Esophagus muscularis mucosa (tissue), 4 donors: ENCODE results near the gene PLAC8L1. TPM values are rescaled to one million over a fixed set of nuclear protein-coding genes. Genes with fewer than 3 reads are reported as not detected.
"Not testable (repeated sequence)": the region's sequence is repeated elsewhere in the genome, so short reads cannot be mapped to it uniquely, and the experiment has no call there.

Experiments used
- DNase-seq: peaks from one replicate; pipeline ENCODE4 v3.0.0-alpha.2; 2017; ENCODE audit errors: extremely low spot score
- H3K27ac ChIP-seq, 4 donors: fragments of 200-600 bp; sonication (generic); replicated peaks in 1 of 4; 1 replicate in 3 of 4; 2 replicates in 1 of 4; pipeline ENCODE4 v1.5.1; 2016 to 2019; ENCODE audit warnings: mild to moderate bottlenecking in 1 of 4
- H3K27me3 ChIP-seq, 4 donors: fragments of 200-600 bp; sonication (generic); one replicate each; pipeline versions ENCODE4 v1.5.1 to v1.6.0; 2016 to 2019
- H3K36me3 ChIP-seq, 4 donors: fragments of 200-600 bp; sonication (generic); one replicate each; pipeline ENCODE4 v1.5.1; 2016 to 2019
- H3K4me1 ChIP-seq, 4 donors: fragments of 200-600 bp; sonication (generic); one replicate each; pipeline ENCODE4 v1.5.1; 2016 to 2019
- H3K4me3 ChIP-seq, 4 donors: fragments of 200-600 bp; sonication (generic); 1 replicate in 2 of 4; 2 replicates in 2 of 4; pipeline ENCODE4 v1.5.1; 2016 to 2019; ENCODE audit warnings: mild to moderate bottlenecking in 4 of 4, moderate library complexity in 1 of 4
- H3K9me3 ChIP-seq, 4 donors: fragments of 200-600 bp; sonication (generic); 1 replicate in 3 of 4; 2 replicates in 1 of 4; pipeline ENCODE4 v1.5.1; 2016 to 2019
- EP300 ChIP-seq: sonication (generic); formaldehyde crosslinking; IDR thresholded peaks from one replicate; pipeline ENCODE4 v1.6.1; 2017; ENCODE audit warnings: antibody characterized with exemption
- POLR2A ChIP-seq: fragments of 450-650 bp; IDR thresholded peaks from one replicate; pipeline ENCODE4 v1.6.1; 2017; ENCODE audit warnings: antibody characterized with exemption, moderate library complexity, mild to moderate bottlenecking, low read depth
- POLR2AphosphoS5 ChIP-seq, 2 donors: sonication (generic); formaldehyde crosslinking; IDR thresholded peaks; one replicate each; pipeline ENCODE4 v1.6.1; 2017; ENCODE audit warnings: antibody characterized with exemption in 2 of 2
- WGBS: methylation state at CpG from one replicate; pipeline ENCODE4 v1.1.5; 2018; 5-methylcytosine and 5-hydroxymethylcytosine counted together
- intact Hi-C: fragments of 100-400 bp; cut with DNase I; formaldehyde crosslinking; loops from one replicate; pipeline ENCODE4 v1.15.1; 2023
- total RNA-seq, 4 donors: library from RNA; depleted of rRNA; stranded (reverse); fragments of >200 nt; gene quantifications; one replicate each; pipeline versions ENCODE4 v1.1.0 to v1.2.1, GENCODE V29; 2016
- TF ChIP-seq, protein P1 (sequence below), 3 experiments: fragments of 200-600 bp in 2 of 3; fragments of 450-650 bp in 1 of 3; sonication (generic) in 2 of 3; IDR thresholded peaks; one replicate each; pipeline ENCODE4 v1.5.1; 2017 to 2019; ENCODE audit warnings: antibody characterized with exemption in 3 of 3, mild to moderate bottlenecking in 2 of 3, moderate library complexity in 1 of 3

Gene PLAC8L1
- total RNA-seq, 4 donors from 2014 or later = not detected

DNA sequence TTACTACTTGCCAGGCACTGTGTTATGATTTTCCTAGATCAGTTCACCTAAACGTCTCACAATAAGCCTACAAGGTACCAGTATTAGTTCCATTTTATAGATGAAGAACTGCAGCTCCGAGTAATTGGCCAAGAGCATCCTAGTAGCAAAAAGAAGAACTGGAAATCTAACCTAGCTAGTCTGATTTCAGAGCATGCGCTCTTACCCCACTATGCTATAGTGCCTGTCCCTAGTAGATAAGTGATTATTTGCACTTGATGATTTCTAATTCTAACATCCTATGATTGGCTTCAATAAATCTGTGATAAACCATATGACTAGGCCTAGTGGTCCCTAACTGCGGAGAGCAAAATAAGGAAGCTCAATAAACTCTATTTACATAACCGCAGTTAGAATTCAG, 7.1 kb upstream of the PLAC8L1 start:
- WGBS = 92% methylated on average over 5 of the region's 5 CpGs
- Histone ChIP-seq H3K36me3 (peaks cover 17 to 44% (median 35%) of the 10 kb centered on the region in 4 donors), H3K4me1 (no peaks in the 10 kb centered on the region), H3K4me3 (no peak overlapping the region), H3K9me3 (no peaks in the 10 kb centered on the region), H3K27me3 (no peaks in the 10 kb centered on the region), H3K27ac (no peak overlapping the region)
- TF ChIP-seq EP300 = no peak
- TF ChIP-seq POLR2AphosphoS5 (IDR thresholded peaks at IDR 0.05) = no peak
- DNase-seq = no peak
- intact Hi-C loops = no loop called here

DNA sequence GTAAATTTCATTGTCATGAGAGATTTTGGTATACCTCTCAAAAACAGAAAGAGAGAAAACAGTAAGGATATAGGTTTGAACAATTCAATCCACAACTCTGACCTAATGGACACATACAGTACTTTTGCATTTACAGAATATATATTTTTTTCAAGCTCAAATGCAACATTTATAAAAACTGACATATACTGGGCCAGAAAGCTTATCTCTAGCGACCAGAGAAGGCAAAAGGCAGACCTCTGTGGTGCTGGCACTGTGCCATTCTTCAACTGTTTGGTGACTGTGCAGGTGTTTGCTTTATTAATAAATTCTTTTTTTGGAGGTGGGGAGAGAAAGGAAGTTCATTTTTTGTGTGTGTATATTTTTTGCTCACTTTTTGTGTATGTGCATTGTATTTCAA, 6.0 kb upstream of the PLAC8L1 start:
- no peak for DNase-seq
- no peak overlapping the region for H3K27ac ChIP-seq
- no peaks in the 10 kb centered on the region for H3K9me3 ChIP-seq
- H3K4me3 ChIP-seq = no peak overlapping the region
- intact Hi-C loops = no loop called here
- 67% methylated on average over 1 of the region's 1 CpG for WGBS
- no peaks in the 10 kb centered on the region for H3K27me3 ChIP-seq
- peaks cover 17 to 39% (median 30%) of the 10 kb centered on the region in 4 donors for H3K36me3 ChIP-seq
- TF ChIP-seq EP300 (no peak), POLR2A (no peak), POLR2AphosphoS5 (IDR thresholded peaks at IDR 0.05) (no peak)
- TF ChIP-seq, protein P1, sequence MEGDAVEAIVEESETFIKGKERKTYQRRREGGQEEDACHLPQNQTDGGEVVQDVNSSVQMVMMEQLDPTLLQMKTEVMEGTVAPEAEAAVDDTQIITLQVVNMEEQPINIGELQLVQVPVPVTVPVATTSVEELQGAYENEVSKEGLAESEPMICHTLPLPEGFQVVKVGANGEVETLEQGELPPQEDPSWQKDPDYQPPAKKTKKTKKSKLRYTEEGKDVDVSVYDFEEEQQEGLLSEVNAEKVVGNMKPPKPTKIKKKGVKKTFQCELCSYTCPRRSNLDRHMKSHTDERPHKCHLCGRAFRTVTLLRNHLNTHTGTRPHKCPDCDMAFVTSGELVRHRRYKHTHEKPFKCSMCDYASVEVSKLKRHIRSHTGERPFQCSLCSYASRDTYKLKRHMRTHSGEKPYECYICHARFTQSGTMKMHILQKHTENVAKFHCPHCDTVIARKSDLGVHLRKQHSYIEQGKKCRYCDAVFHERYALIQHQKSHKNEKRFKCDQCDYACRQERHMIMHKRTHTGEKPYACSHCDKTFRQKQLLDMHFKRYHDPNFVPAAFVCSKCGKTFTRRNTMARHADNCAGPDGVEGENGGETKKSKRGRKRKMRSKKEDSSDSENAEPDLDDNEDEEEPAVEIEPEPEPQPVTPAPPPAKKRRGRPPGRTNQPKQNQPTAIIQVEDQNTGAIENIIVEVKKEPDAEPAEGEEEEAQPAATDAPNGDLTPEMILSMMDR (IDR thresholded peaks at IDR 0.05) = no peak
- no peaks in the 10 kb centered on the region for H3K4me1 ChIP-seq

DNA sequence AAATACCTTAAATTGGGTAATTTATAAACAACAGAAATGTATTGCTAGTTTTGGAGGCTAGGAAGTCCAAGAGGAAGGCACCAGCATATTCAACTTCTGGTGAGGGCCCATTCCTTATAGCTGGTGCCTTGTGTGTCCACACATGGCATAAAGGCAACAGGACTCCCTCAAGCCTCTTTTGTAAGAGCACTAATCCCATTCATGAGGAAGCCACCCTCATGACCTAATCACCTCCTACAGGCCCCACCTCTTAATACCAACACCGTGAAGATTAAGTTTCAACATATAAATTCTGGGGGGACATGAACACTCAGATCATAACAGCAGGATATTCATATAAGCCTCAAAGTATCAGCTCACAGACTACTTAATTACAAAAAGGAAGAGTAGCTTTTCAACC, 4.0 kb upstream of the PLAC8L1 start:
- WGBS = 92% methylated on average over 1 of the region's 1 CpG
- no peaks in the 10 kb centered on the region for H3K9me3 ChIP-seq
- H3K36me3 ChIP-seq = peaks cover 11 to 28% (median 21%) of the 10 kb centered on the region in 4 donors
- no peak overlapping the region for H3K27ac ChIP-seq
- no peaks in the 10 kb centered on the region for H3K4me1 ChIP-seq
- intact Hi-C loops = no loop called here
- no peak overlapping the region for H3K4me3 ChIP-seq
- no peaks in the 10 kb centered on the region for H3K27me3 ChIP-seq
- no peak for DNase-seq
- no peak for TF ChIP-seq EP300
- no peak for TF ChIP-seq POLR2A
- no peak for TF ChIP-seq POLR2AphosphoS5 (IDR thresholded peaks at IDR 0.05)
- TF ChIP-seq, protein P1 (IDR thresholded peaks at IDR 0.05) = no peak

DNA sequence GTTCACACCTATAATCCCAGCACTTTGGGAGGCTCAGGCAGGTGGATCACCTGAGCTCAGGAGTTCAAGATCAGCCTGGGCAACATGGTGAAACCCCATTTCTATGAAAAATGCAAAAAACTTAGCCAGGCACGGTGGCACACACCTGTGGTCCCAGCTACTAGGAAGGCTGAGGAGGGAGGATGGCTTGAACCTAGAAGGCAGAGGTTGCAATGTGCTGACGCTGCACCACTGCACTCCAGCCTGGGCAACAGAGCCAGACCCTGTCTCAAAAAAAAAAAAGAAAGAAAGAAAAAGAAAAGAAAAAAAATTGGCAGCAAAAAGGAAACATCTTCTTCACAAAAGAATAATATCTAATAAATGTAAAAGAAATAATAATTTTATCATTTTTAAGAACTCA, 3.5 kb upstream of the PLAC8L1 start:
- peaks cover 8 to 26% (median 16%) of the 10 kb centered on the region in 4 donors for H3K36me3 ChIP-seq
- intact Hi-C loops, DNase-seq, H3K4me3 ChIP-seq, H3K9me3 ChIP-seq, H3K27me3 ChIP-seq, H3K4me1 ChIP-seq, H3K27ac ChIP-seq: not testable (repeated sequence)
- 97% methylated on average over 2 of the region's 2 CpGs for WGBS

DNA sequence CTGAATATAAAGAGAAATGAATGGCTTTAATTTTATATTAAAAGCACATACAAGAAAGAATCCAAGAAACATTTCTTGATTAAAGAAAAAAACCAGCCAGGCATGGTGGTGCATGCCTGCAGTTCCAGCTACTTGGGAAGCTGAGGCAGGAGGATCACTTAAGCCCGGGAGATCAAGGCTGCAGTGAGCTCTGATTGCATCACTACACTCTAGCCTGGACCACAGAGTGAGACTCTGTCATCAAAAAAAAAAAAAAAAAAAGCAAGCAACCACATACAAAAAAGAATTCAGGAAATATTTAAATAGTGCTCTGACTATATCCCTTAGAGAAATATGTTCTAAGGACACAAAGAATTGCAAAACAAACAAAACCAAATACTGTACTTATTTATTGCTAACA, 2.5 kb upstream of the PLAC8L1 start:
- Histone ChIP-seq H3K27me3 (no peaks in the 10 kb centered on the region), H3K4me3 (no peak overlapping the region), H3K27ac (no peak overlapping the region), H3K36me3 (peaks cover 4 to 16% (median 7%) of the 10 kb centered on the region in 4 donors), H3K4me1 (peaks cover 0 to 3% (median 0%) of the 10 kb centered on the region in 4 donors), H3K9me3 (no peaks in the 10 kb centered on the region)
- TF ChIP-seq POLR2A (no peak), POLR2AphosphoS5 (IDR thresholded peaks at IDR 0.05) (no peak), EP300 (no peak)
- TF ChIP-seq, protein P1 (IDR thresholded peaks at IDR 0.05) = no peak
- no peak for DNase-seq
- intact Hi-C loops = no loop called here
- WGBS = 39% methylated on average over 1 of the region's 1 CpG

DNA sequence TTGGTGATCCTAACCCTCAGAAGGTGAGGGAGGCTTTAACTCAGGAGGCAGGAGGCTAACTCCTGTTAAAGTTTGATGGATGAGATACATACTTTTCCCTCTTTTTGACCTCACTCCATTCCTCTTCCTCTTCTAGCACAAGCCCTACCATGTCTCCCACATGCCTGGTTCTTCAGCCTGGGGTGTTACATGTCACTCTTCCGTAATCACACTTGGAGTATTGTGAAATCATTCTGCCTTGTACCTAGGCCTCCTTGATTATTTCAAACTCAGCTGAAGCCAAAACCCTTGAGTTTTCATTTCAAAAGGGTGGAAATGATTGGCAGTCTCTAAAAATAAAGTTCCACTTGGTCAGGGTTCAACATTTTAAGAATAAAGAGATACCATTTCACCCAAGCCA, 1.8 kb downstream of the PLAC8L1 start:
- H3K9me3 ChIP-seq = no peaks in the 10 kb centered on the region
- peaks cover 0 to 8% (median 0%) of the 10 kb centered on the region in 4 donors for H3K36me3 ChIP-seq
- H3K27ac ChIP-seq = no peak overlapping the region
- peaks cover 0 to 3% (median 0%) of the 10 kb centered on the region in 4 donors for H3K4me1 ChIP-seq
- no peak for TF ChIP-seq POLR2AphosphoS5 (IDR thresholded peaks at IDR 0.05)
- TF ChIP-seq EP300 = no peak
- no peak for TF ChIP-seq POLR2A
- TF ChIP-seq, protein P1 (IDR thresholded peaks at IDR 0.05) = no peak
- no peaks in the 10 kb centered on the region for H3K27me3 ChIP-seq
- DNase-seq = no peak
- intact Hi-C loops = no loop called here
- WGBS = 79% methylated on average over 1 of the region's 1 CpG
- no peak overlapping the region for H3K4me3 ChIP-seq
